ENCODE measurements around the gene LPAR1.

GRCh38 chr9:110940951-110941557, 97.2 kb downstream of the LPAR1 start:
- TF ChIP-seq EP300 (IDR thresholded peaks at IDR 0.05) (no peak), POLR2A (IDR thresholded peaks at IDR 0.05) (no peak)
- TF ChIP-seq, protein P1, sequence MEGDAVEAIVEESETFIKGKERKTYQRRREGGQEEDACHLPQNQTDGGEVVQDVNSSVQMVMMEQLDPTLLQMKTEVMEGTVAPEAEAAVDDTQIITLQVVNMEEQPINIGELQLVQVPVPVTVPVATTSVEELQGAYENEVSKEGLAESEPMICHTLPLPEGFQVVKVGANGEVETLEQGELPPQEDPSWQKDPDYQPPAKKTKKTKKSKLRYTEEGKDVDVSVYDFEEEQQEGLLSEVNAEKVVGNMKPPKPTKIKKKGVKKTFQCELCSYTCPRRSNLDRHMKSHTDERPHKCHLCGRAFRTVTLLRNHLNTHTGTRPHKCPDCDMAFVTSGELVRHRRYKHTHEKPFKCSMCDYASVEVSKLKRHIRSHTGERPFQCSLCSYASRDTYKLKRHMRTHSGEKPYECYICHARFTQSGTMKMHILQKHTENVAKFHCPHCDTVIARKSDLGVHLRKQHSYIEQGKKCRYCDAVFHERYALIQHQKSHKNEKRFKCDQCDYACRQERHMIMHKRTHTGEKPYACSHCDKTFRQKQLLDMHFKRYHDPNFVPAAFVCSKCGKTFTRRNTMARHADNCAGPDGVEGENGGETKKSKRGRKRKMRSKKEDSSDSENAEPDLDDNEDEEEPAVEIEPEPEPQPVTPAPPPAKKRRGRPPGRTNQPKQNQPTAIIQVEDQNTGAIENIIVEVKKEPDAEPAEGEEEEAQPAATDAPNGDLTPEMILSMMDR (IDR thresholded peaks at IDR 0.05), result no peak
